Smooth muscle cell (in vitro differentiated cells): ENCODE results near the gene CCDC13. TPM values are rescaled to one million over a fixed set of nuclear protein-coding genes. Genes with fewer than 3 reads are reported as not detected.
A peak's percentile ranks its signal among the peaks of the same experiment; 100 is the strongest.

ENCODE experiments used
- DNase-seq: peaks from one replicate; lab custom pipeline; 2025; ENCODE audit not compliant: unreplicated experiment; lab: John Stamatoyannopoulos, UW
- H2AFZ ChIP-seq: fragments of 200-600 bp; sonication (generic); 2 replicates; pipeline ENCODE4 v1.6.0; 2016; ENCODE audit warnings: antibody characterized with exemption, low read depth, mild to moderate bottlenecking
- H3F3A ChIP-seq: fragments of 200-600 bp; sonication (generic); 2 replicates; pipeline ENCODE4 v1.6.0; 2017; ENCODE audit warnings: antibody characterized with exemption, low read depth
- H3K27ac ChIP-seq: fragments of 200-600 bp; sonication (generic); 2 replicates; pipeline ENCODE4 v1.5.1; 2016; ENCODE audit warnings: low read depth, mild to moderate bottlenecking
- H3K27me3 ChIP-seq: fragments of 200-600 bp; sonication (generic); 2 replicates; pipeline ENCODE4 v1.6.1; 2016; ENCODE audit warnings: low read depth, mild to moderate bottlenecking
- H3K36me3 ChIP-seq: fragments of 200-600 bp; sonication (generic); 2 replicates; pipeline ENCODE4 v1.5.1; 2016; ENCODE audit warnings: low read depth
- H3K4me1 ChIP-seq: fragments of 200-600 bp; sonication (generic); 2 replicates; pipeline ENCODE4 v1.5.1; 2016; ENCODE audit warnings: low read depth
- H3K4me2 ChIP-seq: fragments of 200-600 bp; sonication (generic); 2 replicates; pipeline ENCODE4 v1.6.0; 2016; ENCODE audit warnings: mild to moderate bottlenecking
- H3K4me3 ChIP-seq: fragments of 200-600 bp; sonication (generic); 2 replicates; pipeline ENCODE4 v1.5.1; 2016; ENCODE audit warnings: mild to moderate bottlenecking
- H3K79me2 ChIP-seq: fragments of 200-600 bp; sonication (generic); 2 replicates; pipeline ENCODE4 v1.6.0; 2016; ENCODE audit warnings: low read depth, mild to moderate bottlenecking
- H3K9ac ChIP-seq: fragments of 200-600 bp; sonication (generic); 2 replicates; pipeline ENCODE4 v1.6.0; 2016; ENCODE audit warnings: low read depth
- H3K9me3 ChIP-seq: fragments of 200-600 bp; sonication (generic); replicated peaks from 2 replicates; pipeline ENCODE4 v1.5.1; 2016; ENCODE audit warnings: low read depth
- H4K20me1 ChIP-seq: fragments of 200-600 bp; sonication (generic); 2 replicates; pipeline ENCODE4 v1.6.0; 2016; ENCODE audit warnings: low read depth
- WGBS: methylation state at CpG from one replicate; pipeline ENCODE4 v1.1.7; 2016; ENCODE audit warnings: low lambda C conversion rate; 5-methylcytosine and 5-hydroxymethylcytosine counted together
- polyA plus RNA-seq: library from polyadenylated mRNA; unstranded; fragments of >200 nt; fragmentation: Nextera tagmentation; extraction: Ambion mirVana; gene quantifications from 2 replicates; pipeline ENCODE4 v1.2.1, GENCODE V29; 2016
- total RNA-seq: library from RNA; depleted of rRNA; stranded (reverse); fragments of >200 nt; gene quantifications from 2 replicates; pipeline ENCODE4 v1.2.3, GENCODE V29; 2014
- TF ChIP-seq, protein P1 (sequence below): fragments of 200-600 bp; sonication (generic); IDR thresholded peaks from 2 replicates; pipeline ENCODE4 v1.5.1; 2017; ENCODE audit warnings: borderline replicate concordance, mild to moderate bottlenecking, antibody characterized with exemption; ENCODE audit not compliant: insufficient read depth, poor library complexity, severe bottlenecking

Gene CCDC13
- total and polyA plus RNA-seq, 2 experiments from 2014 or later: not detected

DNA sequence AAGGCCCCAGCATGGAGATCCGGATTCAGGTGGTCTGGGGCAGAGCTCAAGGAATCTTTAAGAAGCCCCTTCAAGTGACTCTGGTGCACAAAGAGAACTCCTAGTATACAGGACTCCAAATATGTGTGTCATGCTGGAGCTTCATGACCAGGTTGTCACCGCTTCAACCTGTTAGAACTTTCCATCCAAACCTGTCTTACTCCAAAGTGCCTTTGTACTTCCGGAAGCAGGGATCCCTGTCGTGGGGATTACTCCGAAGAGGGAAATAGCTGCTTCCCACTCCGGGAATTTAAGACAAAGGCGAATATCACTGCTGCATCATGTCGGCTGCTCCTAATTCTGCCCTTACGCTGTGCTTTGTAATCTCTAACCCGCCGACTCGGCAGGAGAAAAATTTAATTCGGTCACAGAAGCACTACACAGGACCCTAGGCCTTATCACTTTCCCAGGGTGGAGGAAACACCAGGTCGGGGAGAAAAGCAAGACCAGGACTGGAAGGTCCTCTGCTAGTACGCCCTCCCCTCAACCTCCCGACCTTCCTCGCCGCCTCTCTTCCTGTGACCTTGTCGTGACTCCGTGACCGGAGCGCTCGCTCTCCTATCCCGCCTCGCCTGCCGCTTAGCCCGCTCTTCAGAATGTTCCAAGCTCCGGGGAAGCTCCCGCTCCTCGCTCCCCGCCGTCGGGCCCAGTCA is 30.5 kb upstream of the CCDC13 start:
- peak overlapping the region; percentile 94 for H3K4me3 ChIP-seq
- peaks cover 34% of the 10 kb centered on the region for H3K4me1 ChIP-seq
- no peaks in the 10 kb centered on the region for H3K27me3 ChIP-seq
- peak overlapping the region; percentile 99 for H2AFZ ChIP-seq
- peaks cover 12% of the 10 kb centered on the region for H3F3A ChIP-seq
- peaks cover 41% of the 10 kb centered on the region for H4K20me1 ChIP-seq
- peaks cover 47% of the 10 kb centered on the region for H3K79me2 ChIP-seq
- H3K9me3 ChIP-seq: no peaks in the 10 kb centered on the region
- H3K27ac ChIP-seq: peak overlapping the region; percentile 91
- TF ChIP-seq, protein P1, sequence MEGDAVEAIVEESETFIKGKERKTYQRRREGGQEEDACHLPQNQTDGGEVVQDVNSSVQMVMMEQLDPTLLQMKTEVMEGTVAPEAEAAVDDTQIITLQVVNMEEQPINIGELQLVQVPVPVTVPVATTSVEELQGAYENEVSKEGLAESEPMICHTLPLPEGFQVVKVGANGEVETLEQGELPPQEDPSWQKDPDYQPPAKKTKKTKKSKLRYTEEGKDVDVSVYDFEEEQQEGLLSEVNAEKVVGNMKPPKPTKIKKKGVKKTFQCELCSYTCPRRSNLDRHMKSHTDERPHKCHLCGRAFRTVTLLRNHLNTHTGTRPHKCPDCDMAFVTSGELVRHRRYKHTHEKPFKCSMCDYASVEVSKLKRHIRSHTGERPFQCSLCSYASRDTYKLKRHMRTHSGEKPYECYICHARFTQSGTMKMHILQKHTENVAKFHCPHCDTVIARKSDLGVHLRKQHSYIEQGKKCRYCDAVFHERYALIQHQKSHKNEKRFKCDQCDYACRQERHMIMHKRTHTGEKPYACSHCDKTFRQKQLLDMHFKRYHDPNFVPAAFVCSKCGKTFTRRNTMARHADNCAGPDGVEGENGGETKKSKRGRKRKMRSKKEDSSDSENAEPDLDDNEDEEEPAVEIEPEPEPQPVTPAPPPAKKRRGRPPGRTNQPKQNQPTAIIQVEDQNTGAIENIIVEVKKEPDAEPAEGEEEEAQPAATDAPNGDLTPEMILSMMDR: no peak
- 1% methylated on average over 33 of the region's 33 CpGs for WGBS
- H3K36me3 ChIP-seq: no peaks in the 10 kb centered on the region
- H3K4me2 ChIP-seq: peak overlapping the region; percentile 100
- peak overlapping the region; percentile 89 for H3K9ac ChIP-seq
- peak; percentile 74 for DNase-seq

DNA sequence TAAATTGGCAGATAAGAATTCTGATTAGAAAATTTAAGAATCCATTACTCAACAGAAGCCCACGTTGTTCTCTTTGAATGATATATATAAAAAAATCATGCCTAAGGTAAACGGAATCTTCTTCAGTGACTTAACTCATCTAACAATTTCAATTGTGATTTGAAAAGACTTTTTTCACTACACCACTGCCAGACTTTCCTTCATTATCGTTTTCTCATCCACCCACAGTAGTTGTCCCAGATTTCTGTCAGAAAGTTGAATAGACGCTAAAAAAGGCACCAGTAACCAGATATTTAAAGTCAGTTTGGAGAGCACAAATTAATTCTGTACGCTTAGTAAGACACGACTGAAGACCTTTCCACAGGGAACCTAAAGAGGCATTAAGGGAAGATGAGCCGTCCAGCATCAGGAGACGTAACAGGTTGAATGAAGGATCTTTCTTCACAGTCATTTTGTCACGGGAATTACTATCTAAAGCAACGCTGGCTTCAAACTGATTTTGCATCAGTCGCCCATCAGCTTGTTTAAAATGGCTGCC is 29.9 kb upstream of the CCDC13 start:
- no peak for DNase-seq
- H3K27me3 ChIP-seq: no peaks in the 10 kb centered on the region
- peaks cover 34% of the 10 kb centered on the region for H3K4me1 ChIP-seq
- H3K4me3 ChIP-seq: peak overlapping the region; percentile 94
- H3K4me2 ChIP-seq: peak overlapping the region; percentile 100
- peak overlapping the region; percentile 91 for H3K27ac ChIP-seq
- H3F3A ChIP-seq: peaks cover 12% of the 10 kb centered on the region
- peaks cover 41% of the 10 kb centered on the region for H4K20me1 ChIP-seq
- no peaks in the 10 kb centered on the region for H3K36me3 ChIP-seq
- H3K9ac ChIP-seq: peak overlapping the region; percentile 89
- 45% methylated on average over 11 of the region's 11 CpGs for WGBS
- H3K79me2 ChIP-seq: peaks cover 47% of the 10 kb centered on the region
- TF ChIP-seq, protein P1: no peak
- H3K9me3 ChIP-seq: no peaks in the 10 kb centered on the region
- H2AFZ ChIP-seq: peak overlapping the region; percentile 99

DNA sequence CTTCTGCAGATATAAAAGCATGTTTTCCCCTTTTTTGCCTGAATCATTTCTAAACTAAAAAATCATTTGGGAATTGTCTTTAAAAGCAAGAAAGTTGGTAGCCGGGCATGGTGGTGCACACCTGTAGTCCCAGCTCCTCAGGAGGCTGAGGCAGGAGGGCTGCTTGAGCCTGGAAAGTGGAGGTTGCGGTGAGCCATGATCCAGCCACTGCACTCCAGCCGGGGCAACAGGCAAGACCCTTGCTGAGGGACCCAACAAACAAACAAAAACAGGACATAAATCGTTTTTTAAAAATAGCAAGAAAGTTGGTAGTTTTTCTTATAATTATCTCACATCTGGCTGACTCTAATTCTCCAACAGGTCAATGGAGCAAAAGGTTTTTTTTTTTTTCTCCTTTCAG is 28.7 kb upstream of the CCDC13 start:
- Histone ChIP-seq H3K4me2 (peak overlapping the region; percentile 100), H3K27ac (no peak overlapping the region), H3K4me1 (peaks cover 34% of the 10 kb centered on the region), H3K9me3 (no peaks in the 10 kb centered on the region), H4K20me1 (peaks cover 41% of the 10 kb centered on the region), H3K27me3 (no peaks in the 10 kb centered on the region), H3K36me3 (no peaks in the 10 kb centered on the region), H3K4me3 (peak overlapping the region; percentile 94), H2AFZ (no peak overlapping the region), H3K79me2 (peaks cover 47% of the 10 kb centered on the region), H3K9ac (peak overlapping the region; percentile 89), H3F3A (peaks cover 12% of the 10 kb centered on the region)
- no peak for DNase-seq
- TF ChIP-seq, protein P1: no peak
- WGBS: 87% methylated on average over 4 of the region's 4 CpGs
